Skeletal muscle satellite cell (primary cell): ENCODE results near the gene OR51E1.

ENCODE experiments used
- H3K27me3 ChIP-seq: 2 replicates; pipeline ENCODE4 v1.7.0; 2013; ENCODE audit warnings: low read length; ENCODE audit not compliant: control insufficient read depth, insufficient read depth
- H3K36me3 ChIP-seq: 2 replicates; pipeline ENCODE4 v1.7.0; 2013; ENCODE audit warnings: mild to moderate bottlenecking, control low read depth, low read length; ENCODE audit not compliant: insufficient read depth
- H3K4me1 ChIP-seq: 2 replicates; pipeline ENCODE4 v1.7.0; 2013; ENCODE audit warnings: low read length; ENCODE audit not compliant: control insufficient read depth, insufficient read depth
- H3K4me2 ChIP-seq: 2 replicates; pipeline ENCODE4 v1.7.0; 2013; ENCODE audit warnings: mild to moderate bottlenecking, low read length
- H3K4me3 ChIP-seq: 2 replicates; pipeline ENCODE4 v1.7.0; 2013; ENCODE audit warnings: low read length
- H3K9ac ChIP-seq: 2 replicates; pipeline ENCODE4 v1.7.0; 2013; ENCODE audit warnings: mild to moderate bottlenecking, low read depth, low read length, moderate library complexity
- H3K9me3 ChIP-seq: replicated peaks from 2 replicates; pipeline ENCODE4 v1.7.0; 2013; ENCODE audit warnings: mild to moderate bottlenecking, control low read depth, low read length

The OR51E1 gene

DNA sequence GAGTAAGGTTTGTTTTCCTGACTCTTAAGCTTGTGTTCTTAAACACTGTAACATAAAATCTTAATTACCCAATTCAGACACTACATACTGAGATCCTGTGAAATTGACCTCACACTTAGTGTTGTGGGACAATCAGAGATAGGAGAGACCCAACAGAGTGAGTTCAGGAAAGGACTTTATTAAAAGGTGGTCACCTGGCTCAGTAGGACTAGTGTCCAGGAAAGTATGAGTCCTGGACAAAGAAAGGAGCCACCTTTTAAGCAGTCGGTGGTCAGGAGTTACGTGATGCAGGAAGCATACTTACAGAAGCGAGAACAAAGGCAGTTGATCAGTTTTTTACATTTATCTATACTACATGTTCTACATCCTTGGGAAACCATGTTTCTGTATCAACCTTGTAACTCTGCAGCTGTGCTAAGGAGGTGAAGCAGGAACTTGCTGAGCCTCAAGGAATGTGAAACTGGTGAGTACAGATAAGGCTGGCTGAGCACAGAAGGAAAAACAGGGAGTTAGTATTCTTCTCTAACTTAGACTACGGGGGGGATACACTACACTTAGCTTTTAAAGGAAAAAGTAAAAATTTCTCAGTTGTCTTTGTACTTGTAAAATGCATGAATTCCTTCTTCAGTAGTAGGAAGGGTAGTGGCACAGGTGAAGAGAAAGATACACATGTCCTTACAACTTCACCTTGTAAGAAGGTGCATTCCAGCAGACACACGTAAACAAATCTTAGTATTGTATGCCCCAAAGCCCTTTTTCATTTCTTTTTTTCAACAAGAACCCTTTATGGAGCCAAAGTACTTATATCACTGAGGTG is 15.1 kb downstream of the OR51E1 start:
- Histone ChIP-seq H3K9ac (no peak overlapping the region), H3K36me3 (no peaks in the 10 kb centered on the region), H3K27me3 (no peaks in the 10 kb centered on the region), H3K4me1 (no peaks in the 10 kb centered on the region), H3K9me3 (no peaks in the 10 kb centered on the region), H3K4me2 (no peak overlapping the region), H3K4me3 (no peak overlapping the region)

DNA sequence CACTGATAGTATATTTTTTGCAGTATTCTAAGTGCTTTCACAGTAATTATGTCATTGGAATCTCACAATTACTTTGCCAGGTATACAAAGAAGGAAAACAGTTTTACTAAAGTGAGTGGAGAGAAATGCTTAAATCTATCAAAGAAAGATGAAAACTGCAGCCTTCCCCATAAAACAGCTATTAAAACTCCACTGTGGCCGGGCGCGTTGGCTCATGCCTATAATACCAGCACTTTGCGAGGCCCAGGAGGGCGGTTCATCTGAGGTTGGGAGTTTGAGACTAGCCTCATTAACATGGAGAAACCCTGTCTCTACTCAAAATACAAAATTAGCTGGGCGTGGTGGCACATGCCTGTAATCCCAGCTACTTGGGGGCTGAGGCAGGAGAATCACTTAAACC is 19.1 kb downstream of the OR51E1 start:
- no peak overlapping the region for H3K4me3 ChIP-seq
- no peaks in the 10 kb centered on the region for H3K27me3 ChIP-seq
- H3K36me3 ChIP-seq, result no peaks in the 10 kb centered on the region
- H3K9ac ChIP-seq, result no peak overlapping the region
- H3K4me1 ChIP-seq, result no peaks in the 10 kb centered on the region
- no peaks in the 10 kb centered on the region for H3K9me3 ChIP-seq
- H3K4me2 ChIP-seq, result no peak overlapping the region

DNA sequence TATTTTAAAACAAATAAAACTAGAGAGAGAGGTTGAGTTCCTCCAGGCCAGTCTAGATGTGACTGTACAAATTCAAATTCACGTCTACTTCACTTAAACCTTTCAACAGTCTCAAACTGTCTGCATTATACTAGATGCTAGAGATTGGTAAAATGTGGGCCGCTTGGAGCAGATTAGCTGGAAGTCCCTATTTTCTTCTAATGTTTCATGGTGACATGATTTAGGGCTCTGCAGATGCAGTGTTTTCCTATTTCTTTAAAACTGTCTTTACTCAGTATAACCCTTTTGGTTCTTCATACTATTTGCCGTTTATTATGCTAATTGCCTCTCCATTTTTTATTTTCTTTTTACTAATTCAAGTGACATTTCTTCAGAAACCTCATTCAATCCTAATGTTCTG is 20.4 kb downstream of the OR51E1 start:
- Histone ChIP-seq H3K4me2 (no peak overlapping the region), H3K4me3 (no peak overlapping the region), H3K9me3 (no peaks in the 10 kb centered on the region), H3K4me1 (no peaks in the 10 kb centered on the region), H3K27me3 (no peaks in the 10 kb centered on the region), H3K9ac (no peak overlapping the region), H3K36me3 (no peaks in the 10 kb centered on the region)

DNA sequence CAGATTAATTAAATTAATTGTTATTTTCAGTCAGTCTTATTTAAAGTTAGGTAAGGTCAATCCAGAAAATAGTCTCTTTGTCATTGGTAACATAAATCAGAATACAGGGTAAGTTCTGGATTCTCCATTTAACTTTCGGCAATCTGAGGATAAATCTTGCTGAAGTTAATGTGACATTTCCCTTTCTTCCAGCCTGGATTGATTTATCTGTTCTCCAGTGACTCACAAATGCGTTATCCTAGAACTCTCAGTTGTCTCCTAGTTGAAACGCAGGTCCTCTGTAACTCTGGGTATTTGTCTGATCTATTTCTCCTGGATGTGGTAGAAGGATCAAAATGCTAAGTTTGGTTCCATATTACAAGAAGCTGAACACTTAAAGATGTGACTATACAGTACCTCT is 21.0 kb downstream of the OR51E1 start:
- Histone ChIP-seq H3K36me3 (no peaks in the 10 kb centered on the region), H3K27me3 (no peaks in the 10 kb centered on the region), H3K4me1 (no peaks in the 10 kb centered on the region), H3K4me3 (no peak overlapping the region), H3K9ac (no peak overlapping the region), H3K9me3 (no peaks in the 10 kb centered on the region), H3K4me2 (no peak overlapping the region)

DNA sequence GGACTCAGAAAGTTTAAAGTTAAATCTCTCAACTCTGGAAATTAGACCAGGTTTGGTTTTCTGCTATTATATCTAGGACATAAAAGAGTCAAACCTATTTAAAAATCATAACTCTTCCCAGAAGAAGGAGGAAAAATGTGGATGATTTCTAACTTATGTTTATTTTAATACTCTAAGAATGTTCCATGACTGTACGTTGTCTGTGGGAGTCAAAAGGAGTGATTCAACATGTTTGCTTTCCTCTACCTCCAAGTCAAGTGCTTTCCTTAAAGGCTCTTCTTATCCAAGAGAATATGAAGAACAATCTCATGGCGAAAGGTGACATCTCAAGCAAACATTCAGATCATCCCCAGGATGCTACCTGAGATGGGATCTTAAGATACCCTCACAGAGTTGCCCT is 21.6 kb downstream of the OR51E1 start:
- no peaks in the 10 kb centered on the region for H3K36me3 ChIP-seq
- H3K4me1 ChIP-seq, result no peaks in the 10 kb centered on the region
- no peaks in the 10 kb centered on the region for H3K27me3 ChIP-seq
- H3K4me3 ChIP-seq, result no peak overlapping the region
- no peaks in the 10 kb centered on the region for H3K9me3 ChIP-seq
- no peak overlapping the region for H3K4me2 ChIP-seq
- no peak overlapping the region for H3K9ac ChIP-seq

DNA sequence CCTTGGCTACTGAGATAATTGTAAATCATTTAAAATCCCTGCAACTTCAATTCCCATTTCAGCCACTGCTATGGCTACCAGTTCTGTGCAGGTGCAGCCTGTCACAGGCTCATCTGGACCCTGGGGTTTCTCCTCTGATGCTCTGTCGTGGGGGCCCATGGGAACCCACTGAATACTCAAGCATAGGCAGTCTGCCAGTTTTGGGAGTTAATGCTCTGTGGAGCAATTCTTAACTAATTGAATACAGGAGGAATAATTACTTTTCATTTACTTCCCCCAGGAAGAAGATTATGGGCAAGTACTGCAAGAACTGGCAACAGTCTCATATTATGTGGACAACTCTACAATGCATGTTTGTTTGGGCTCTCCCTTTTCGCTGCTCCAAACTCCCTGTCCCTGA is 28.0 kb downstream of the OR51E1 start:
- Histone ChIP-seq H3K4me1 (peaks cover 4% of the 10 kb centered on the region), H3K36me3 (no peaks in the 10 kb centered on the region), H3K4me3 (no peak overlapping the region), H3K27me3 (no peaks in the 10 kb centered on the region), H3K4me2 (no peak overlapping the region), H3K9me3 (no peaks in the 10 kb centered on the region), H3K9ac (no peak overlapping the region)

DNA sequence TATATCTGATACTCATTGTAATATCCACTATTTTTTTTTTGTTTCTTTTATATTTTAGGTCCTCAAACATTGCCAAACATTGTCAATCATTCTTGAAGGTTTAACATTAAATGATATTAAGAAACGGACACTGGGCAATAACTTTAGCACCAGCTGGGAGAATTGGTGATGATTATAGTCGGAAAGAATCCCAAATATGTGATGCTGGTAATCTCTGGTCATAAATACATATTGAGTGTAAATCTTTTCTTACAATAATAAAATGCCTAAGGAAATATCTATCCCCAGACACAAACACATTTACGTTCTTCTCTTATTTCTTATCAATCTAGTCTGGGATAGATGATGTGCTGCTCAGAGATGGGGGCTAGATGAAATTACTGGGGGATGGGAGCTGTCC is 28.7 kb downstream of the OR51E1 start:
- Histone ChIP-seq H3K9me3 (no peaks in the 10 kb centered on the region), H3K4me2 (no peak overlapping the region), H3K36me3 (no peaks in the 10 kb centered on the region), H3K27me3 (no peaks in the 10 kb centered on the region), H3K9ac (no peak overlapping the region), H3K4me1 (peaks cover 4% of the 10 kb centered on the region), H3K4me3 (no peak overlapping the region)

DNA sequence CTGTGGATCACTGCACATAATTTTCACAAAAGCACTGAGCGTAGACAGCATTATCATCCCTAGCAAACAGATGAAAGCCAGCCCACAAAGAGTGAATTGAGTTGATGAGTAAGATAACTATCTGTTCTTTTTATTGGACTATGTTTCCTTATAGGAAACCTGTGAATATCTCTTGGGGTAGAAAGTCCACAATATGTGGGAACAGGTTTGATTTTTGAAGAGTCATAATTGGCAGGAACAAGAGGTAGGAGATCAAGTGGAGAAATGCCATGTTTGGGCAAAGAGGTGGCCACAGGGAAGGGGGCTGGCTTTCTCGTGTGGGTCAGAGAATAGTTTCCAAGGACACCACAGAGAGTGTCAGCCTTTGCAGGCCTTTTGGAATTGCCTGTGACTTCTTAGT is 30.0 kb downstream of the OR51E1 start:
- Histone ChIP-seq H3K27me3 (no peaks in the 10 kb centered on the region), H3K4me3 (no peak overlapping the region), H3K9me3 (no peaks in the 10 kb centered on the region), H3K4me1 (peaks cover 4% of the 10 kb centered on the region), H3K4me2 (no peak overlapping the region), H3K9ac (no peak overlapping the region), H3K36me3 (no peaks in the 10 kb centered on the region)

DNA sequence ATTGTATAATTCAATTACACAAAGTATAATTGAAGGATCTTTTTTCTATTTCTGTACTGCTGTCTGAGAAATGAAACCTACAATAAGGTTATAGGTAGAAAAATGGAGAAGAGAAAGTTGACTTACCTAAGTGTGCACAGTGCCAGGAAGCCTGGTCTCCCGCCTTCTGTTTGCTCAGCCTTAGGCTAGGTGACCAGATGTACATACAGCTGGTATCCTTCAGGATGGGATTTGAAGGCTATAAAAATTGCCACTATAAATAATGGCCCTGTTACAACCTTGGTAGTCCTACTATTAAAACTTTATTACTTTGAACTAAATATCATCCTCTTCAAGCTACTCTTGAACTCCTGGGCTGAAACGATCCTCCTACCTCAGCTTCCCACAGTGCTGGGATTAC is 34.2 kb downstream of the OR51E1 start:
- H3K27me3 ChIP-seq, result no peaks in the 10 kb centered on the region
- no peak overlapping the region for H3K4me2 ChIP-seq
- no peak overlapping the region for H3K4me3 ChIP-seq
- H3K36me3 ChIP-seq, result no peaks in the 10 kb centered on the region
- no peak overlapping the region for H3K9ac ChIP-seq
- peaks cover under 1% of the 10 kb centered on the region for H3K4me1 ChIP-seq
- no peaks in the 10 kb centered on the region for H3K9me3 ChIP-seq

DNA sequence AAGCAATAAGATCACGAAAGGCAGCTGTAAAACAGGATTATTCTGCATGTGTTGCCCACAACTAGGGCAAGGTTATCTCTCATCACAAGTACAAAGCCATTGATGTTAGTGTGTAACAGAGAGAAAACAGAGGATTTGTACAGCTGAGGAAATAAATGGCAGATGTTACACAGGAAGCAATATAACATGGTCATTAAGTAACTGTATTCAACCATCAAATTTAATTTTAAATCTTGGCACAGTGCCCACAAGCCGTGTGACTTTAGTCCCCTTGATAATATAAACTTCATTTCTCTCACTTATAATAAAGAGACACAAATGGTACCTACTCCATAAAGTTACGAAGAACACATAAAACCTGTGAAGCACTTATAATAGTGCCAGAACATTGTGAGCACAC is 36.6 kb downstream of the OR51E1 start:
- no peaks in the 10 kb centered on the region for H3K4me1 ChIP-seq
- no peaks in the 10 kb centered on the region for H3K9me3 ChIP-seq
- no peaks in the 10 kb centered on the region for H3K36me3 ChIP-seq
- H3K4me3 ChIP-seq, result no peak overlapping the region
- no peak overlapping the region for H3K4me2 ChIP-seq
- no peaks in the 10 kb centered on the region for H3K27me3 ChIP-seq
- no peak overlapping the region for H3K9ac ChIP-seq

DNA sequence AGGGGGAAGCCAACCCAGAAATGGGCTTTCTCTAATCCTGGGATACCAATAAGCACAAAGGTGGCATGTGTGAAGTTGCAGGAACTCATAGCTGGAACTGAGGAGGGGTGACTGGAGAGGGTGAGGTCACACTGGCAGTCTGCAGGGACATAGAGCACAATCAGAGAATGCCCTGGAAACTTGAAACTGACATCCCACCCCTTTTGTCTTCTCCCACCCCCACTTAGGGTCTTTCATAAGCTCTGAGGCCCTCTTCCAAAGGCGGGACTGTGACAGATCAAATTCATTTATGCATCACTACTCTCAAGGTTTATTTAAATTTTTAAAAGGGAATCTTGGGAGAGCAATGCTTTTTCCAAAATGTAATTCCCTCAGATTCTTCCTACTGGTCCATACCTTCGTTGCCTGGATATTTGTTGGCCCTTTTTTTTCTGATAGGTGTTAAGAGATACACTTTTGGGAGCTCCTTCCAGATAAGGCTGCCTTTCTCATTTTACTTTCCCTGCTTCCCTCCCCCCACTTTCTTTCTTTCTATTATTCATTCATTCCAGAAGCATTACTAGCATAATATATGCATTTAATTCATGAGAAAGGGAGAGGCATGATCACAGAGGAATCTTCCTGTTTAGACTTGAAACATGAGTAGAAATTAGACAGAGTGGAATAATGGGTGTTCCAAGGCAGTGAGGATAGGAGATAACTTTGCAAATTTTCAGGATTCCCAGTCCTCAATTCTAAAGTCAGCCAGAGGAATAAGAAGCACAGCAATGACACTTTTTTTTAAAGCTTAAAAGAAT is 39.0 kb downstream of the OR51E1 start:
- Histone ChIP-seq H3K27me3 (no peaks in the 10 kb centered on the region), H3K36me3 (no peaks in the 10 kb centered on the region)

More for the DNA sequence above, 39.0 kb downstream of the OR51E1 start:
- Histone ChIP-seq H3K9me3 (no peaks in the 10 kb centered on the region), H3K9ac (no peak overlapping the region), H3K4me2 (no peak overlapping the region), H3K4me1 (no peaks in the 10 kb centered on the region), H3K4me3 (no peak overlapping the region)
